GM19452 (cell line): ENCODE results near the gene ARID1B.

Experiments
- ATAC-seq: cut with Tn5 transposase; IDR thresholded peaks from one replicate; pipeline ENCODE4 v1.9.1; 2021; ENCODE audit not compliant: unreplicated experiment

The ARID1B gene

DNA sequence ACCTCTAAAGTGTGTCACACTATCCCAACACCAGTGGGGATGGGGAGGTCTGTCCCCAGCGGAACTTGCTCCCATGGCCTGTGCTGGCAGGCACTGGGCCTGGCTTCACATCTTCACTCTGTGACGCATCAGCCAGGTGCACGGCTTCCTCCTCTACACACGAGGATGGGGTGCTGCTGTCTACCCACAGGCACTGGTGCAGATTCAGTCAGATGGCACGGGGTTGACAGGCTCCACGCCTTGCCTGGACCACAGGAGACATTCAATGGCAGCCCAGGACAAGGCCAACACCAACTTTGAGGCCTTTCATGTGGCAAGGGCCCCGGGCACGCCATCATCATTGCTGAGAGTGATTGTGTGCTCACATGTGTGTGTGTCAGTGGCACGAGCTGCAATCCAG, 453.7 kb downstream of the ARID1B start:
- ATAC-seq: no peak

DNA sequence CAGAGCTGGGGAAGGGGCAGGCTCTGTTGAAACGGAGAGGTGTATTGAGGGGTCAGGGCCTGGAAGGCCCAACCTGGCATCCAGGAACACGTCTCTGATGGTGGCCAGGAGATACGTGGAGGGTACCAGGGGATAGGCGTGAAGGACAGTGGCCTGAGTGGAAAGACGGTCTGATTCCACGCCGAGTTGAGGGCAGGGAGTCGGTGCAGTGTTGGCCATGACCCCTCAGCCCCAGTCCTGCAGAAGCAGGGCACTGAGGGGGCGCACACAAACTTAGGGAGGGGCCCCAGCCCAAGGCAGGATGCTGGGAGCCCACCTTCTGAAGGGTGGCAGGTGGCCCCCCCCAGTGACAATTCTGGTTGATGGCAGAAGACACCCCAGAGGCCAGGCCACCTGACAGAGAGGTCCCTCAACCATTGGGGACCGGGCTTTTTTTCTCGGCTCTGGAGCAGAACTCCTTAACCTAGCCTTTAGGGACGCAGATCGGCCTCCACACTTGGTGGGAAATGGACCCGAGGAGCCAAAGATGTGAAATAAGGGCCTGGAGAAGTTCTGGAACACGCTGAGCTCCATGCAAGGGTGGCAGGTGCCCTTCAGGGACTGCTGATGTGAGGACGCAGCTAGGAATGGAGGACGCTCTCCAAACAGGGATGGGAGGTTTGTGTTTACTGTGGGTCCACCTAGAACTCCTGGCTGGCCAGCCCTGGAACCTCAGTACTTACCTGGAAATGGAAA, 455.1 kb downstream of the ARID1B start:
- no peak for ATAC-seq

DNA sequence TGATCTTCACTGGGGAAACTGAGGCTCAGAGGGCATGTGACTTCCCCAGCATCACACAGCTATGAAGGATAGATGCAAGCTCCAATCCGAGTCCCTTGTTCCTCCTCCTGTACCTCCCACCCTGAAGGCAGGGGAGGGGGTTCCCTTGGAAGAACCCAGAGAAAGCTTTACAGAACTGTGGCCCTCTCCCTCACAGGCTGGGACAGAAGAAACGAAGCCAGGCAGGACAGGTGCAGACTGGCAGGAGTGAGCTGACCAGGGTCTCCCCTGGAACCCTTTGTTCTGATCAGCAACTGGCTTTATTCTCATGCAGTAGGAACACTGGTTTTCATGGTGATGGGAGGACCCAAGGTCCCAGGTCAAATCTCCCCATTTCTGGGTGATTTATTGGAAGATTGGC, 456.0 kb downstream of the ARID1B start:
- ATAC-seq: no peak

DNA sequence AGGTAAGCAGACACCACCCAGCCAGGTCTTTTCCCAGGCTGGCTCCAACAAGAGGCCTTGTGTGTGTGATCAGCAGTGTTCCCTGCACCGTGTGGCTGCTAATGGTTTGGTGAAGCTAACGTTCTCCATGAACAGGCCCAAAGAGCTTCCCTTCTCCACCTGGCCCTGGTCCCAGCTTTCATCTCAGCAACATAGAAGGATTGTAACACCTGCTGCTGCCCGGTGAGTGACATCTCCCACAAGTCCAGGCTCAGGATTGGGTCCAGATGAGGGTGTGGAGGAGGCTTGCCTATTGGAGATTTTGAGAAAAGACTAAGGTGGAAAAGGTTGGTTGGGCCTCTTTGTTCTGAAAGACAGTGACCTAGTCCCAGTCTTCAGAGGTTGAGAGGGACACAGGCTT, 456.5 kb downstream of the ARID1B start:
- ATAC-seq: no peak

DNA sequence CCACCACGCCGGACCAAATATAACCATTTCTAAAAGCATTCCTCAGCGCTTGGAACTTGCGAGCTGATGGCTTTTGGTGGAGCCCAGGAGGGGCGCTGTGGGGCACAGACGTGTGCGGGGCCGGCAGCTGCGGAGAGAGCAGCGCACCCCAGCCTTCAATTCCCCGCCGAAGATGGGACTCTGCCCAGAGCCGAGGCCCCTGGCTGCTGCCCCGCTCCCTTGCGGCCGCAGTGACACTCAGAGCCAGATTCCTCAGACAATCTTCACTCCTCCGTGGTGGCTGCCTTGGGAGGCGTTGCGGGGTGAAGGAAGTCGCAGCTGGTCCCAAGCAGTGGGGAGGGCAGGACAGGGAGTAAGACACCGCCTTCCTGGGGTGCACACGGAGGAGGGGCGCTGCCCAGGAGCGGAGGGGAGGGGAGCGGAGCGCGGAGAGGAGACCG, 458.4 kb downstream of the ARID1B start:
- ATAC-seq: peak; percentile 46

DNA sequence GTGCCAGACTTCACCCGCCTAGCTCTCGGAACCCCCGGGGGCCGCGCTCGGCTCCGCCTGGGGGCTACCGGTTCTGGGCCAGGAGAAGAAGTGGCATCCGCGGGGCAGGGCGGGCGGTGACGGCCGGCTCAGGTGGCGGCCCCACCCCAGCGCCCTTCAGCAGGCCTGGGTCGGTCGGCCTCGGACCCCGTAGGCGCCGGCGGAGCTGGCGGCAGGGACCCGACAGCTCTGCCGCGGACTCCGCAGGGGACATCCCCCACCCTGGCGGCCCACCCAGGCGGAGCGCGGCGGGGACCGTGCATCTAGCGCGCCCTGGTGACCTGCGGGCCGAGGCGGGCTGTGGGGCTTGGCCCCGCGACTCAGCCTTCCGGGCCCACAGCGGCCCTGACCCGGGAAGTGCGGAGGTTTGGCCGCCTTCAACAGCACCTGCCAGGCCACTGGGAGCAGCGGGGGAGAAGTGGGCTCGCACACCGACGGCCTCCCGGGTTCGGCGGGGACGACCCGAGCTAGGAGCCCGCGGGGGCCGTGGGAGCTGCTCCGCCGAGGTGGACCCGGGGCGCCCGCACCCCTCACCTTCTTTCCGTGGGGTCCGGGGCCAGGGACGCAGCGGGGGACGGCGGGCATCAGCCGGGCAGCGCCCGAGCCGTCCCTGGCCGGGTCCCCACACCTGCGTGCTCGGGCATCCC, 459.0 kb downstream of the ARID1B start:
- ATAC-seq: peak; percentile 44

DNA sequence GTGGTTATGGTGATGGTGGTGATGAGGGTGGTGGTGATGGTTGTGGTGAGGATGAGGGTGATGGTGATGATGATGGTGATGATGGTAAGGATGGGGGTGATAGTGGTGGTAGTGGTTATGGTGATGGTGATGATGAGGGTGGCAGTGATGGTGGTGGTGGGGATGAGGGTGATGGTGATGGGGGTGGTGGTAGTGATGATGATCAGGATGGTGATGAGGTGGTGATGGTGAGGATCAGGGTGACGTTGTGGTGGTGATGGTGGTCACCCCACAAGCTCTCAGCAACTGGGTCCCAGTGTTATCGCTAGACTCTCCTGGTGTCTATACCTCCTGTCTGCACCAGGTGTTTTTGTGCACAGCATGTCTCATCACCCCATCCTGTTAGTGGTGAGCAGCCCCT, 461.2 kb downstream of the ARID1B start:
- no peak for ATAC-seq

DNA sequence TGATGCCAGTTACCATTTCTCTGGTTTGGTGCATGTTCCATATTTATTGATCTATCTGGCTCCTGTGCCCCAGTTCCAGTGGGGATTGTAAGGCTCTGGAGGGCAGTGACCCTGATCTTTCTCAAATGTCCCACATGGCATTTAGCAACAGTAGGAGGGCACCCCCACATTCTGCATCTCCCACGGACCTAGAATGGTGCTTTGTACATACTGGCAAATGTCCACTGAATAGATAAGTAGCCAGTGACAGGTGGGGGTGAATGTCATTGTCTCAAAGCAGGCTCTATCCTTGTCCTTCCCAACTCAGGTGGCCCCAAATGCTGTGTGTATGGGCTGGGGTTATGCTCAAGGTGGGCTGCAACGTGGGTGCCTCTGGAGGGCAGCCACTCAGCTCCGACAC, 462.0 kb downstream of the ARID1B start:
- no peak for ATAC-seq

DNA sequence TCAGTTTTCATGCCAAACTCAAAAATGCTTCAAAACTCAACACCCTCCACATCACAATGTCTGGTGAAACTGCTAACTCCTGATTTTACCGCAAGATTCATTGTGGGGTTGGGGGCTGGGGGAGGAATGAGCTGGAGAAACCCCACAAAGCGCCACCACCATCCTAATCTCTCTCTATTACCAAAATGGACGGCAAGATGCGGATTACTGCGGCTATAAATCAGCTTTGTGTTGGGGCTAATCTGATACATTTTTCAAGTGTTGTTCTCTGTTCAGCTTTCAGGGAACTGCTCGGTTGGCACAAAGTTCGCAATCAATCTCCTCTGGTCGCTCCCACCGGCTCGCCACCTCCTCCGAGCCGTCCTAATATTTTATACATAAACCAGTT, 462.5 kb downstream of the ARID1B start:
- no peak for ATAC-seq

DNA sequence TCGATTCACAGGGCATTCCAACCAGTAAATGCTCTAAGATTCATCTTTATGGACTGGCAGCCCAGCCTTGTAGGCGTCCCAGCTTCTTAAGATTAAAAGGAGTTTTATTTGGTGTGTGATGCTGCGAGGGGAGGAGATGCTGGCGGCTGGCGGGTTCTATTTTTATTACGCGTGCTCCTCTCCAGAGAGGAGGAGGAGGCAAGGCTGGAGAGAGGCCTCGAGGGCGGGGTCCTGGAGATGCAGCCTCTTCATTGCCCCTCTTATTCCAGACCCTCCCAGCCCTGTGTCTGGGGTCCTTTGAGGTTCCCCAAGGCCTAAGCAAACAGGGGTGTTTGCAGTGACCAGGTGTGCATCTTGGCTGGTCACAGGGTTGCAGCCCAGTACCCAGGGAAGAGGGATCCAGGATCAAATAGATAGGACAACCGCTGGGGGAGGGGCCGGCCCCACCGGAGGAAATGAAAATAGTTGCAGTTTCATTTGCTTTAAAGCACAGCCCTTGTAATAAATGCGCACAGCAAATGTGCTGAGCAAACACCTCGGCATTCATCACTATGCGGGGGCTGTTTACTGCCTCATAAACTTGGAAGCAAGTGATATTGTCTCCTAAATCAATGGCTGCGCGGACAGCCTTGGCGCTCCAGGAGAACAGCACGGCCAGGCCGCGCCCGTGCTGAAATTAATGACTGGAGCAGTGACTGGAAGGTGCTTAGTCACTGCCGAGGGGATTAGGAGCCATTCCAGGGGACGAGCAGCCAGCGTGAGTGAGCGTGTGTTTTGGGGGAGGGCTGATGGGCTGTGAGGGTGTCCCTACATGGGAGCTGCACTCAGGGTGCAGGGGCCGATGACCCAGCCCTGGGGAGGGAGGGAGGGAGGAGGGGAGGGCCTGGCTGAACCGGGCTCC, 463.1 kb downstream of the ARID1B start:
- no peak for ATAC-seq

DNA sequence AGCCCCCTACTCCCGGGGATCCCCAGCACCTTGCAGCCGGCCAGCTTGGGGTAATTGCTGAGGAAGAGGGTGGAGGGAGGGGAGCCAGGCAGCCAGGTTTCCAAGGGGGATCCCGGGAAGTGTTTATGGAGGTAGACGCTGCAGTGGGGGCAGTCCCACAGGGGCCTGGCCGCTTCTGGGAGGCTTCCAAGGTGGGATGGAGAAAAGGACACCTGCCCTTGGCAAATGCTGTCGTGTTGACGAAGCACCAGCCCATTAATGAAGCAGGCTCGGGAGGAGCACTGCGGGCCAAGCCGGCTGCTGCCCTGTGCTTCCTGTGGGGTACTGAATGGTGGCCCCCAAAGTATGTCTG, 463.8 kb downstream of the ARID1B start:
- ATAC-seq: no peak

DNA sequence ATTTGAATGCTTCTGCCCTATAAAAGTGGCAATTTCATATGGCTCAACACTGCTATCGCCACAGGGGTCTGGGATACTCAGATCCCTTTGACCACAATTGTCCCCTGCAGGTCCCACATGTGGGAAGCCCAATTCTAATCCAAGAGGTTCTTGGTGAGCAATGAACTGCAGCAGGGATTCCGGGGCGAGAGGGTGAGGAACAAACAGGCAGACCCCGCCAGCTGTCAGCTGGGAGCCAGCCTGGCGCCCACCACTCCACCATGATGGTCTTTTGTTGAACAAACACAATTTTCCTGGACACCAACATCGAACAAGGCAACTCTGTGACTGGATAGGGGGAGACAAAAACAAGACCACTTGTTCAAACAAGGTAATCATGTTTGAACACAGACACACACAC, 465.6 kb downstream of the ARID1B start:
- no peak for ATAC-seq

DNA sequence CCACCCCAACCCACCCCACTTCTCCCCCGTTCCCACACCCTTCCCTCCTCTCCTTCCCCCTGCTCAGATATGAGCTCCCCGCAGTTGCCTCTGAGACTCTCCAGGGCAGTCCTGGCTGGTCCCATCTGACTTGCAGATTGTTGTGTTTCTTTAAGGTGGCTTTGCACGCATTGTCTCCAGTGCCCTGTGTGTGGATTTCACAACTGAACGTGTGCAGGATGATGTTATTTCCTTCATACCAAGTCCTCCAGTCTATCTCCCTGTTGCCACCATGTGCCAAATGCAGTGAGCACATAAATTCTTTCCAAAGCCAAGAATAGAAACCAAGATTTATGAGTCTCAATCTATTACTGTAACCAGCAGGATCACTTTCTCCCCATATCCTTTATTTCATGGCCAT, 467.0 kb downstream of the ARID1B start:
- no peak for ATAC-seq

DNA sequence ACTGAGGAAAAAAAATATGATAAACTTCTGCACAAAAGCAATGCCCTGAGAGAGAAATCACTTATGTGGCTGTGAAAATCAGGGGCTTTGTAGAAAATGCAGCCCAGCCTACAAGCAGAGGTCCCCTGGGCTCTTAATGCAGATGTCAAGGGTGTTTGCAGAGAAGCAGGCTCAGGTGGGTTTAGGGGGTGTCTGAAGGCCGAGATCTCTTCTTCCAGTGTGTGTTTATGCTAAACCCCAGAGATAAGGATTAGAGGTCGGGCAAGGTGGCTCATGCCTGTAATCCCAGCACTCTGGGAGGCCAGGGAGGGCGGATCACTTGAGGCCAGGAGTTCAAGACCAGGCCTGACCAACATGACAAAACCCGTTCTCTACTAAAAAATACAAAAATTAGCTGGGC, 467.6 kb downstream of the ARID1B start:
- no peak for ATAC-seq

DNA sequence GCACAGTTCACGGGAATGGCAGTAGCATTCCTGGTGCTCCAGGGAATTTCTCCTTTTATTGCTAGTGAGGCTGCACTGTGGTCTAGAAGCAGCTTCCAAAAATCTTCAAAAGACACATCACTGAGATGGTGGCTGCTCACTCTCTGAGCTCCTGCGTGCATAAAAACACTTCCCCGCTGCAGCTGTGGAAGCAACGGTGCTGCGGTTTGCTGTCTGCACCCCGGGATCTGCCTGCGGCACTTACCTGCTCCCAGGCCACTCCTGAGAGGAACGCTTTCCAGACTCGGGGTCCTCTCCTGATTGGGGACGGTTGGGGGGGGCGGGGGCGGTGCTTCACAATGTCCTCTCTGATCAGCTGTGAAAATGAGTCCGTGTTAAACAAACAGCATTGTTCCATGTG, 468.3 kb downstream of the ARID1B start:
- no peak for ATAC-seq

DNA sequence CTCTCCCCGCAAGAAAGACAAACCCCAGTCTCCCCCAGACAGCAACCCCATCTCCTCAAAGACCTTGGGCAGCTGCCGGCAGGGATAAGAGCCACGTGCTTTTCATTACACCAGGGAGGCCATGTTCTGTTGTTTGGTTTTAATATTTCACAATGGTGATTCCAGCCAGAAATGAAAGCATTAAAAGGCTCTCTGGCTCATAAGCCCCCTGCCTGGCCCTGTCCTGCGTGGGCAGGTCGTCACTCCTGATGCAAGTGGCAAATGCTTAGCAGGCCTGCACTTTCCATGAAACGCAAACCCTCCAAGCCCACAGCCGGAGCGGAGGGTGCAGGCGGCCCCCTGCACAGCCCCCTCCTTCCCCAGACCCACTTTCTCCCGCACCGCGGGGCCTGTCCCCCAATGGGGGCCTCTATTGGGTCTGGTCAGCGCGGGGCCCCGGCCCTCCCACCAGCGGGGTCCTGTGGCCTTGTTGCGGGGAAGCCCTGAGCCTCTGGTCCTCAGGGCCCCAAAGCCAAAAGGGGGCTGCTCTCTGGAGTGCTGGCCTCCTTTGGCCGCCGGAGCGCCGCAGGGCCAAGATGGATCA, 469.0 kb downstream of the ARID1B start:
- no peak for ATAC-seq

DNA sequence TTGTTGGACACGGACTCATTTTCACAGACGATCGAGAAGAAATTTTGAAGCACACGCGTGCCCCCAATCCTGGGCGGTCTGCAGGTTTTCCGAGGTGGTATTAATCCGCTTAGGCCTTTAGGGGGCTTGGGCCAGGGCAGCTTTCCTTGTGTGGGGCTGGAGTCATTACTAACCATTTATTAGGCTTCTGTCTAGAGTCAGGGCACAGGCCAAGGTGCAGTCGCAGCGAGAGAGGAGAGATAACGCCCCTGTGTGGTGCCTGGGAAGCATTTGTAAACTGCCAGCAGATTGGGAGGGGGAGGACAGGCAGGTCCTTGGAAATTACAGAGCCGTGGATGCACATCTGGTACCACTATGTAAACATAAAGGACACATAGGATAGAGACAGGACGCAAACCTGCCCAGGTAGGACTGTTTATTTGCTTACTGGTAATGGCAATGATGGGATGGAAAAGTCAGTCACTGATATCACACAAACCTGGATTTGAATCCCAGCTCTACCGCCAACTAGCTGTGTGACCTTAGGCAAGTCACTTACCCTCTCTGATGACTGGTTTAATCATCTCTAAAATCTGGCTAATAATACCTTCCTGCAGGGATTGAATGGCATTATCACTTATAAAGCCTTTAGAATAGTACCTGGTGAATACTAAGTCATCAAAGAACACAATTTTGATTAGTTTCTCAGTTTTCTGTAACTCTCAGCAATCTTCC, 469.8 kb downstream of the ARID1B start:
- no peak for ATAC-seq

DNA sequence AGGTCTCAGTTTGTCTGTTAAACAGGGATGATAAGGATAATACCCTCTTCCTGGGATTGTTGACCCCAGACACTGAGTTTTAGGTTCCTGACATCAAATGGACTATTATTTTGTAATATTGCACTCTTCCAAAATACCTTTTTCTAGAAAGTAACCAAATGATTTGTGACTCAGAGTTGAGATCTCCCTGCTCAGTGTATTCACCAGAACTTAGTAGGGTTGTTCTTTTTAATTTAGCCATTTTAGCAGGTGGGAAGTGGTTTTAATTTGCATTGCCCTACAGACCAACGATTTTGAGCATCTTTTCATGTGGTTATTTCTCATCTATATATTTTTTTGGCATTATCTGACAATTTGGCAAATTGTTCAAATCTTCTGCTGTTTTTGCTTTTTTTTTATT, 471.1 kb downstream of the ARID1B start:
- no peak for ATAC-seq

DNA sequence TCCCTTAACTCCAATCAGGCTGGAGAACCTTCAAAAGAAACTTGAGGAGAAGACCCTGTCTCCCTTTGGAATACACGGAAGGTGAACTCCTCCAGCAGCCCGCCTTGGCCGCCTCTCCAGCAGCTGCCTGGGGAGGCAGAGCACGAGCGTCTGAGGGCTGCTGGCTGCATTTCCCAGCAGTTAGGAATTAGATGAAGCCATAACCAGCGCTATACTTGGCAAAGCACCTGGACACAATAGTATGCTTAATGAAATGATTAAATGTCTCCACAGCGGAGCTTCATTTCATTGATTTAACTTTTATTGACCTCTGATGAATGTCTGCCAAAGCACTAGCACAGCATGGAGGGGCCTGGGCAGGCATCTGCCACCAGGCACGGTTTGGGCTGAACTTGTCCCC, 472.6 kb downstream of the ARID1B start:
- no peak for ATAC-seq

DNA sequence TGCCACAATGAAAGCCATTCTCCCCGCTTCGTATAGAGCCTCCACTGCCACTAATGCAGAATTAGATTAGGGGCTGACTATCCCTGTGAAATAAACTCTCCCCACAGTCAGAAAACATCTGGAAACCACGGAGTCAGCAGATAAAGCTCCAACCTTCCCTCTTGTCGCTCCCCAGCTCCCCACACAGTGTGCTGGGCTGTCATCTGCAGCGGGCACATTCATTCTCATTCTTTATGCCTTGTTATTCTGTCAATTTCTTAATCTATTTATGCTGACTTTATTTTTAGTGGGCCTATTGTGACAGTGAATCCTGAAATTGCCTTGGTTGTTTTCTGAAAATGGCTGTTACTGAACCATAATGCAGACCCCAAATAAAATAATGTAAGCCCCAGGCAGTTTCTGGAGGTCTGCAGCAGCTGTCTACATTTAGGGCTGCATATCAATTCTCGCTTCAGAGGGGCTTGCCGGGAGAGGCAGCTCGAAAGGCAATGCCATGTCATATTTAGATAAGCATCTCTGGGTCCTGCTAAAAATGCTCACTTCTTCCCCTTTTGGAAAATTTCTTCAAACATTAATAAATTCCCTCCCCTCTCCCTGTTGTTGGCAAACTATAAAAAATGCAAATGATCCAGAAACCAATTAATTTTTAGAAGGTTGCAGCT, 474.5 kb downstream of the ARID1B start:
- ATAC-seq: no peak
